ENCODE data around the gene MYBPC3. TPM values are rescaled to one million over a fixed set of nuclear protein-coding genes. Genes with fewer than 3 reads are reported as not detected.

MYBPC3 gene
- not detected in 2 replicates for total RNA-seq

DNA sequence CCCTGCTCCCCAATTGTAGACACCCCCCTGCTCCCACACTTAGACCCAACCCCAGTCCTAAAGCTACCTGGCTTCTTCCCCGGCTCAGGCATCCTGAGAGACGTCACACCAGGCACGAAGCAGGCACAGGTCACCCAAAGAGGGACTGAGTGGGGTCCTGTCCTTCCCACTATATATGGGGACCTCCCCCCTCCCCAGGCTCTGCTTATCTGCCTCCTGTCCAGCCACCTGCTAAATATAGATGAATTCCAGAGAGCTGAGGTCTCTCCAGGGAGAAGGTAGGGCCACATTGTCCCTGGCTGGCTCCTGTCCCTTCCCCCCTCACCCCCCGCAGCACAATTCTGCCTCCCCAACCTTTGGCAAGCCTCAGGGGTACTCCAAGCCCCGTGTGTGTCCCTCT lies at the start of gene MYBPC3:
Gene MYBPC3 (minus strand): TSS at position 147 of the 400 bp plus-strand sequence. CDS start 55 bp downstream, at position 92.

DNA sequence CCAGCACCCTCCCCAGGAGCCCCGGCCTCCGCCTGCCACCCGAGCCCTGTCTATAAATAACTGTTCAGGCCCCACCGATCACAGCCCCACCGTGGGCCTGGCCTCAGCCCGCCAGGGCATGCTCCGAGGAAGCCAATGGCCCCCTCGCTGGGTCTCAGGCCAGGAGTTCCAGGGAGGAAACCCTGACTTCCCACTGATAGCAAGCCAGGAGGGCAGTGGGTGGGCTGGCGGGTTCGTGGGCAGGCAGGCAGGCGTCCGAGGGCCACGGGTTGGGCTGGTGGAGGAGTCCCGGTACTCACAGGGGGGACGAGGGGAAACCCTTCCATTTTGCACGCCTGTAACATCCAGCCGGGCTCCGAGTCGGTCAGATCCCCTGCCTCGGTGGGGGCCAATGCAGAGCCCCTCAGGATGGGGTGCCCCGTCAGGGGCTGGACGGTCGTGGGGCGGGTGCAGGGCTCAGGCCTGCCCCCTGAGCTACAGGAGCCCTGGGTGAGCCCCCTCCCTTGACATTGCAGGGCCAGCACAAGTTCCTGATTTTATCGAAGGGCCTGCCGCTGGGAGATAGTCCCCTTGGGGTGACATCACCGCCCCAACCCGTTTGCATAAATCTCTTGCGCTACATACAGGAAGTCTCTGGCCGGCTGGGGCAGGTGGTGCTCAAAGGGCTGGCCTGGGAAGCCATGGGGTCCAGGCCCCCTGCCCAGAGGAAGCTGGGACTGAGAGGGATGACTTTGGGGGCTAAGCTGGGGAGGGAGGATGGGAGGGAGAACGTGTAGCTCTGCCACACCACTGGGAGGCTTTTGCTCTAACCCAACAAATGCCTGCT lies 25.7 kb upstream of the MYBPC3 start, which contains the start of gene SPI1:
Gene SPI1 (minus strand): TSS at position 538 of the 826 bp plus-strand sequence. CDS start 194 bp downstream, at position 344.

Other genes with a start within 250 kb of the MYBPC3 start
- 73.9 and 79.1 TPM in 2 replicates for gene ARFGAP2, start 175.8 kb downstream of the MYBPC3 start, total RNA-seq
- 11.5 and 16.7 TPM in 2 replicates for gene PACSIN3, start 166.3 kb downstream of the MYBPC3 start, total RNA-seq
- 58.8 and 73.9 TPM in 2 replicates for gene DDB2, start 137.7 kb downstream of the MYBPC3 start, total RNA-seq
- 15.7 and 16.0 TPM in 2 replicates for gene ACP2, start 103.9 kb downstream of the MYBPC3 start, total RNA-seq
- 4.0 and 5.9 TPM in 2 replicates for gene NR1H3, start 94.7 kb downstream of the MYBPC3 start, total RNA-seq
- gene MADD, start 82.6 kb downstream of the MYBPC3 start, total RNA-seq, result 13.0 and 19.7 TPM in 2 replicates
- not detected in 2 replicates for gene SPI1, start 25.8 kb upstream of the MYBPC3 start, total RNA-seq
- 40.1 and 61.8 TPM in 2 replicates for gene SLC39A13, start 55.9 kb upstream of the MYBPC3 start, total RNA-seq
- gene PSMC3, start 73.7 kb upstream of the MYBPC3 start, total RNA-seq, result 204 and 267 TPM in 2 replicates
- 0.19 and 0.27 TPM in 2 replicates for gene RAPSN, start 96.4 kb upstream of the MYBPC3 start, total RNA-seq
- 70.4 and 89.4 TPM in 2 replicates for gene CELF1, start 200.4 kb upstream of the MYBPC3 start, total RNA-seq
- 76.9 and 84.1 TPM in 2 replicates for gene PTPMT1, start 212.9 kb upstream of the MYBPC3 start, total RNA-seq
- 18.5 and 24.2 TPM in 2 replicates for gene KBTBD4, start 226.3 kb upstream of the MYBPC3 start, total RNA-seq
- 71.4 and 85.6 TPM in 2 replicates for gene NDUFS3, start 226.4 kb upstream of the MYBPC3 start, total RNA-seq
- gene FAM180B, start 234.0 kb upstream of the MYBPC3 start, total RNA-seq, result 0.09 TPM in 1 of 2 replicates, not detected in the other
- gene C1QTNF4, start 241.7 kb upstream of the MYBPC3 start, total RNA-seq, result 0.18 and 0.28 TPM in 2 replicates

Measured in endothelial cell of coronary artery (primary cell).